ENCODE measurements around the gene TCP10L.

TCP10L gene

GRCh38 chr21:32602099-32602498 lies 16.8 kb upstream of the TCP10L start:
- no peak for TF ChIP-seq CTCF (IDR thresholded peaks at IDR 0.05; ENCODE audit: low read depth, low read length)
- Histone ChIP-seq H3K36me3 (peaks cover 73% of the 10 kb centered on the region), H3K9me3 (ENCODE audit: severe bottlenecking) (no peaks in the 10 kb centered on the region), H3K27me3 (ENCODE audit: insufficient read depth, low read depth, severe bottlenecking) (no peaks in the 10 kb centered on the region), H3K4me3 (ENCODE audit: low read depth, low read length) (no peak overlapping the region), H3K27ac (no peak overlapping the region)
- no peak for DNase-seq

GRCh38 chr21:32599526-32599925 lies 14.2 kb upstream of the TCP10L start:
- peak; percentile 56 for DNase-seq
- Histone ChIP-seq H3K36me3 (peaks cover 48% of the 10 kb centered on the region), H3K27ac (no peak overlapping the region), H3K4me3 (ENCODE audit: low read depth, low read length) (no peak overlapping the region), H3K9me3 (ENCODE audit: severe bottlenecking) (no peaks in the 10 kb centered on the region), H3K27me3 (ENCODE audit: insufficient read depth, low read depth, severe bottlenecking) (no peaks in the 10 kb centered on the region)
- TF ChIP-seq CTCF (IDR thresholded peaks at IDR 0.05; ENCODE audit: low read depth, low read length), result no peak

- no peak for DNase-seq
- Histone ChIP-seq H3K36me3 (peaks cover 45% of the 10 kb centered on the region), H3K9me3 (ENCODE audit: severe bottlenecking) (no peaks in the 10 kb centered on the region), H3K27me3 (ENCODE audit: insufficient read depth, low read depth, severe bottlenecking) (no peaks in the 10 kb centered on the region), H3K27ac (no peak overlapping the region), H3K4me3 (ENCODE audit: low read depth, low read length) (no peak overlapping the region)
- no peak for TF ChIP-seq CTCF (IDR thresholded peaks at IDR 0.05; ENCODE audit: low read depth, low read length)
These were observed 13.8 kb upstream of the TCP10L start for GRCh38 chr21:32599091-32599490.

GRCh38 chr21:32597205-32597604 lies 11.9 kb upstream of the TCP10L start:
- H3K4me3 ChIP-seq (ENCODE audit: low read depth, low read length), result no peak overlapping the region
- H3K9me3 ChIP-seq (ENCODE audit: severe bottlenecking), result no peaks in the 10 kb centered on the region
- H3K27ac ChIP-seq, result no peak overlapping the region
- no peak for DNase-seq
- TF ChIP-seq CTCF (IDR thresholded peaks at IDR 0.05; ENCODE audit: low read depth, low read length), result no peak
- H3K27me3 ChIP-seq (ENCODE audit: insufficient read depth, low read depth, severe bottlenecking), result no peaks in the 10 kb centered on the region
- H3K36me3 ChIP-seq, result peaks cover 26% of the 10 kb centered on the region

- Histone ChIP-seq H3K27ac (no peak overlapping the region), H3K27me3 (ENCODE audit: insufficient read depth, low read depth, severe bottlenecking) (no peaks in the 10 kb centered on the region), H3K36me3 (peaks cover 13% of the 10 kb centered on the region), H3K9me3 (ENCODE audit: severe bottlenecking) (no peaks in the 10 kb centered on the region), H3K4me3 (ENCODE audit: low read depth, low read length) (no peak overlapping the region)
- no peak for TF ChIP-seq CTCF (IDR thresholded peaks at IDR 0.05; ENCODE audit: low read depth, low read length)
- DNase-seq, result no peak
These were observed 10.1 kb upstream of the TCP10L start for GRCh38 chr21:32595431-32595830.

GRCh38 chr21:32593690-32594089 lies 8.4 kb upstream of the TCP10L start:
- no peak overlapping the region for H3K4me3 ChIP-seq (ENCODE audit: low read depth, low read length)
- H3K27ac ChIP-seq, result no peak overlapping the region
- no peak for TF ChIP-seq CTCF (IDR thresholded peaks at IDR 0.05; ENCODE audit: low read depth, low read length)
- H3K9me3 ChIP-seq (ENCODE audit: severe bottlenecking), result no peaks in the 10 kb centered on the region
- no peak for DNase-seq
- H3K36me3 ChIP-seq, result peaks cover 2% of the 10 kb centered on the region
- H3K27me3 ChIP-seq (ENCODE audit: insufficient read depth, low read depth, severe bottlenecking), result no peaks in the 10 kb centered on the region

Data from WERI-Rb-1 (cell line).